Measurements from ENCODE around the gene TLDC2. TPM values are rescaled to one million over a fixed set of nuclear protein-coding genes. Genes with fewer than 3 reads are reported as not detected.
"Not testable (repeated sequence)": the region's sequence is repeated elsewhere in the genome, so short reads cannot be mapped to it uniquely, and the experiment has no call there.

Gene TLDC2
- total RNA-seq, 4 donors from 2014 or later: not detected

- TF ChIP-seq CTCF (IDR thresholded peaks at IDR 0.05) (no peak), POLR2AphosphoS5 (IDR thresholded peaks at IDR 0.05) (no peak), POLR2A (IDR thresholded peaks at IDR 0.05) (no peak), EP300 (IDR thresholded peaks at IDR 0.05) (no peak)
- no peak for DNase-seq (ENCODE audit: low spot score in 2 of 2)
- 85% methylated on average over 13 of the region's 13 CpGs for WGBS
- peaks cover 4% of the 10 kb centered on the region for H3K4me1 ChIP-seq
- H3K27ac ChIP-seq: no peak overlapping the region
- no peaks in the 10 kb centered on the region for H3K9me3 ChIP-seq
- no peaks in the 10 kb centered on the region for H3K27me3 ChIP-seq
- no peaks in the 10 kb centered on the region for H3K36me3 ChIP-seq
- H3K4me3 ChIP-seq: no peak overlapping the region
Observed at GRCh38 chr20:36873498-36874189, 2.3 kb upstream of the TLDC2 start.

GRCh38 chr20:36875093-36875492 is 845 bp upstream of the TLDC2 start:
- not testable (repeated sequence) for H3K27ac ChIP-seq

GRCh38 chr20:36876473-36876833 is 515 bp downstream of the TLDC2 start:
- H3K9me3 ChIP-seq: no peaks in the 10 kb centered on the region
- no peak for TF ChIP-seq POLR2AphosphoS5 (IDR thresholded peaks at IDR 0.05)
- TF ChIP-seq EP300 (IDR thresholded peaks at IDR 0.05): no peak
- TF ChIP-seq CTCF (IDR thresholded peaks at IDR 0.05): no peak
- no peak for TF ChIP-seq POLR2A (IDR thresholded peaks at IDR 0.05)
- no peaks in the 10 kb centered on the region for H3K27me3 ChIP-seq
- peaks cover 4% of the 10 kb centered on the region for H3K4me1 ChIP-seq
- no peaks in the 10 kb centered on the region for H3K36me3 ChIP-seq
- no peak overlapping the region for H3K27ac ChIP-seq
- DNase-seq (ENCODE audit: low spot score in 2 of 2): no peak
- peak overlapping the region; percentile 1 for H3K4me3 ChIP-seq
- 82% methylated on average over 3 of the region's 3 CpGs for WGBS

More at GRCh38 chr20:36875093-36875492, 845 bp upstream of the TLDC2 start:
- H3K4me1 ChIP-seq; H3K9me3 ChIP-seq; H3K27me3 ChIP-seq; H3K4me3 ChIP-seq; H3K36me3 ChIP-seq; DNase-seq (ENCODE audit: low spot score in 2 of 2): not testable (repeated sequence)
- 88% methylated on average over 5 of the region's 5 CpGs for WGBS

- no peak for TF ChIP-seq POLR2A (IDR thresholded peaks at IDR 0.05)
- no peak for TF ChIP-seq CTCF (IDR thresholded peaks at IDR 0.05)
- no peak for TF ChIP-seq POLR2AphosphoS5 (IDR thresholded peaks at IDR 0.05)
- no peak for TF ChIP-seq EP300 (IDR thresholded peaks at IDR 0.05)
Observed at GRCh38 chr20:36878941-36879340, 3.0 kb downstream of the TLDC2 start.

GRCh38 chr20:36880741-36881250 is 4.9 kb downstream of the TLDC2 start:
- no peaks in the 10 kb centered on the region for H3K36me3 ChIP-seq
- H3K9me3 ChIP-seq: no peaks in the 10 kb centered on the region
- no peak overlapping the region for H3K4me3 ChIP-seq
- WGBS: 89% methylated on average over 11 of the region's 11 CpGs
- H3K27ac ChIP-seq: no peak overlapping the region
- H3K4me1 ChIP-seq: peaks cover 4% of the 10 kb centered on the region
- no peaks in the 10 kb centered on the region for H3K27me3 ChIP-seq
- no peak for DNase-seq (ENCODE audit: low spot score in 2 of 2)
- TF ChIP-seq EP300 (IDR thresholded peaks at IDR 0.05) (no peak), POLR2AphosphoS5 (IDR thresholded peaks at IDR 0.05) (no peak), CTCF (IDR thresholded peaks at IDR 0.05) (no peak), POLR2A (IDR thresholded peaks at IDR 0.05) (no peak)

More at GRCh38 chr20:36878941-36879340, 3.0 kb downstream of the TLDC2 start:
- H3K36me3 ChIP-seq: no peaks in the 10 kb centered on the region
- H3K27me3 ChIP-seq: no peaks in the 10 kb centered on the region
- no peak for DNase-seq (ENCODE audit: low spot score in 2 of 2)
- no peak overlapping the region for H3K4me3 ChIP-seq
- no peak overlapping the region for H3K27ac ChIP-seq
- H3K4me1 ChIP-seq: peaks cover 4% of the 10 kb centered on the region
- H3K9me3 ChIP-seq: no peaks in the 10 kb centered on the region
- WGBS: 93% methylated on average over 7 of the region's 10 CpGs
